ENCODE results near the gene RASA1.
"Not testable (repeated sequence)": the region's sequence is repeated elsewhere in the genome, so short reads cannot be mapped to it uniquely, and the experiment has no call there.

Gene RASA1

DNA sequence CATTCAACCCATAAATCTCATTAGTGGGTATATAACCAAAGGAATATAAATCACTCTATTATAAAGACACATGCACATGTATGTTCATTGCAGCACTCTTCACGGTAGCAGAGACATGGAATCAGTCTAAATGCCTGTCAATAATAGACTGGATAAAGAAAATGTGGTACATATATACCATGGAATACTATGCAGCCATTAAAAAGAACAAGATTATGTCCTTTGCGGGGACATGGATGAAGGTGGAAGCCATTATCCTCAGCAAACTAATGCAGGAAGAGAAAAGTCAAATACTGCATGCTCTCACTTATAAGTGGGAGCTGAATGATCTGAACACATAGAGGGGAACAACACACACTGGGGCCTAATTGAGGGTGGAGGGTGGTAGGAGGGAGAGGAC lies 38.4 kb downstream of the RASA1 start:
- H3K4me1 ChIP-seq (ENCODE audit: control insufficient read depth, insufficient read depth, low read depth, low read length); DNase-seq; H3K9me3 ChIP-seq (ENCODE audit: control insufficient read depth, low read length); H4K91ac ChIP-seq (ENCODE audit: low read length); H3K9ac ChIP-seq (ENCODE audit: low read length); H2AK5ac ChIP-seq (ENCODE audit: low read length, severe bottlenecking); H2BK15ac ChIP-seq (ENCODE audit: low read depth, poor library complexity, severe bottlenecking); H3K27me3 ChIP-seq (ENCODE audit: control insufficient read depth in 1 of 2, insufficient read depth in 1 of 2, low read length in 2 of 2); H3K14ac ChIP-seq (ENCODE audit: low read length in 2 of 2); H2BK12ac ChIP-seq (ENCODE audit: low read length in 2 of 2); H2BK5ac ChIP-seq (ENCODE audit: low read depth, low read length, poor library complexity, severe bottlenecking); H3K23ac ChIP-seq (ENCODE audit: low read length in 2 of 2); H3K4me3 ChIP-seq (ENCODE audit: insufficient read depth in 1 of 2, low read depth in 1 of 2, low read length in 2 of 2); H2BK120ac ChIP-seq (ENCODE audit: low read depth, low read length); H2AFZ ChIP-seq (ENCODE audit: low read depth, low read length); H4K8ac ChIP-seq (ENCODE audit: low read length); H3K27ac ChIP-seq (ENCODE audit: low read length, poor library complexity, severe bottlenecking); H3K79me1 ChIP-seq (replicated peaks; ENCODE audit: low read length, poor library complexity, severe bottlenecking); H3K4ac ChIP-seq (ENCODE audit: low read depth in 1 of 2, low read length in 2 of 2); H3K18ac ChIP-seq (ENCODE audit: low read depth in 1 of 2, low read length in 2 of 2); H3K4me2 ChIP-seq (ENCODE audit: low read length, poor library complexity, severe bottlenecking): not testable (repeated sequence)
- no CpG with 5 or more reads among the region's 2 CpGs for WGBS
- H3K36me3 ChIP-seq (ENCODE audit: control insufficient read depth in 1 of 2, insufficient read depth in 2 of 2, low read depth in 1 of 2, low read length in 2 of 2) = peaks cover 12 to 39% of the 10 kb centered on the region in 2 experiments

DNA sequence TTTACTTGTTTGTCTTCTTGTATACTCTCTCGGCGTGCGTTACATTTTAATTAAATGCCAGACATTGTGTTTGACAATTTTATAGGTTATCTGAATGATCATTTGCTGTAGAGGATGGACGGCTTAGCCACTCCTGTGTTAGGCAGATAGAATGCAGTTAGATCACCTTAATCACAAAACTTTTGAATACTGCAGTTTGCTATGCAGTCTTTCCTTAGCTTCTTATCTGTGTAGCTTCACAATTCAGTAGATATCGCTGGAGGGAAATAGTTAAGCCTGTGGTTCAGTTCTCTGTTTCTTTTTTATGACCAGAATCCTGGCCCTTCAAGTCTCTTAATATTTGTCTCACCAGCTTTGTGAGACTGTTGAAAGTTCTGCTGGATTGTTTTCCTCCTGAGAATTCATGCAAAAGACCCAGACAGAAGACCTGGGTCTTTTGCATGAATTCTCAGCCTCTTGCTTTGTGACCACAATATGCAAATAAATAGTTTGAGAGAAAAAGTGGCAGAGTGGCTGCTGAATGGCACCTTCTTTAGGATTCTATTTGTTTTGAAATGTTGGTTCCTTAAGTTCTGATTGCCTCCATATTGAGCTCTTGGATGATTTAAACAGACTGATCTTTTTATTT lies 40.2 kb downstream of the RASA1 start:
- peaks cover 3% of the 10 kb centered on the region for H3K4me1 ChIP-seq (ENCODE audit: control insufficient read depth, insufficient read depth, low read depth, low read length)
- H3K23ac ChIP-seq (ENCODE audit: low read length in 2 of 2) = no peak overlapping the region
- peaks cover 12 to 39% of the 10 kb centered on the region in 2 experiments for H3K36me3 ChIP-seq (ENCODE audit: control insufficient read depth in 1 of 2, insufficient read depth in 2 of 2, low read depth in 1 of 2, low read length in 2 of 2)
- no peak overlapping the region for H3K27ac ChIP-seq (ENCODE audit: low read length, poor library complexity, severe bottlenecking)
- H3K4me2 ChIP-seq (ENCODE audit: low read length, poor library complexity, severe bottlenecking) = no peak overlapping the region
- H3K9me3 ChIP-seq (ENCODE audit: control insufficient read depth, low read length) = no peaks in the 10 kb centered on the region
- 100% methylated on average over 3 of the region's 5 CpGs for WGBS
- H2BK15ac ChIP-seq (ENCODE audit: low read depth, poor library complexity, severe bottlenecking) = no peak overlapping the region
- no peak overlapping the region for H3K9ac ChIP-seq (ENCODE audit: low read length)
- DNase-seq = no peak
- no peak overlapping the region for H2AFZ ChIP-seq (ENCODE audit: low read depth, low read length)
- H3K4me3 ChIP-seq (ENCODE audit: insufficient read depth in 1 of 2, low read depth in 1 of 2, low read length in 2 of 2) = no peak overlapping the region
- no peak overlapping the region for H4K91ac ChIP-seq (ENCODE audit: low read length)
- no peak overlapping the region for H2BK5ac ChIP-seq (ENCODE audit: low read depth, low read length, poor library complexity, severe bottlenecking)
- H3K27me3 ChIP-seq (ENCODE audit: control insufficient read depth in 1 of 2, insufficient read depth in 1 of 2, low read length in 2 of 2) = no peaks in the 10 kb centered on the region
- H2BK120ac ChIP-seq (ENCODE audit: low read depth, low read length) = no peak overlapping the region
- no peak overlapping the region for H2BK12ac ChIP-seq (ENCODE audit: low read length in 2 of 2)
- no peak overlapping the region for H3K4ac ChIP-seq (ENCODE audit: low read depth in 1 of 2, low read length in 2 of 2)
- H2AK5ac ChIP-seq (ENCODE audit: low read length, severe bottlenecking) = no peak overlapping the region
- no peak overlapping the region for H4K8ac ChIP-seq (ENCODE audit: low read length)
- H3K14ac ChIP-seq (ENCODE audit: low read length in 2 of 2) = no peak overlapping the region
- peaks cover 11% of the 10 kb centered on the region for H3K79me1 ChIP-seq (replicated peaks; ENCODE audit: low read length, poor library complexity, severe bottlenecking)
- no peak overlapping the region for H3K18ac ChIP-seq (ENCODE audit: low read depth in 1 of 2, low read length in 2 of 2)

- H3K14ac ChIP-seq (ENCODE audit: low read length in 2 of 2) = no peak overlapping the region
- H3K4me2 ChIP-seq (ENCODE audit: low read length, poor library complexity, severe bottlenecking) = no peak overlapping the region
- peaks cover 3 to 13% of the 10 kb centered on the region in 2 experiments for H3K36me3 ChIP-seq (ENCODE audit: control insufficient read depth in 1 of 2, insufficient read depth in 2 of 2, low read depth in 1 of 2, low read length in 2 of 2)
- H2BK120ac ChIP-seq (ENCODE audit: low read depth, low read length) = no peak overlapping the region
- WGBS = 86% methylated on average over 5 of the region's 5 CpGs
- H3K4me1 ChIP-seq (ENCODE audit: control insufficient read depth, insufficient read depth, low read depth, low read length) = peaks cover 3% of the 10 kb centered on the region
- peaks cover 6% of the 10 kb centered on the region for H3K79me1 ChIP-seq (replicated peaks; ENCODE audit: low read length, poor library complexity, severe bottlenecking)
- H2BK12ac ChIP-seq (ENCODE audit: low read length in 2 of 2) = peak overlapping the region in 1 of 2 experiments; percentile 23
- H2BK5ac ChIP-seq (ENCODE audit: low read depth, low read length, poor library complexity, severe bottlenecking) = no peak overlapping the region
- H3K9ac ChIP-seq (ENCODE audit: low read length) = no peak overlapping the region
- no peak overlapping the region for H2BK15ac ChIP-seq (ENCODE audit: low read depth, poor library complexity, severe bottlenecking)
- no peak overlapping the region for H4K91ac ChIP-seq (ENCODE audit: low read length)
- no peak overlapping the region for H3K27ac ChIP-seq (ENCODE audit: low read length, poor library complexity, severe bottlenecking)
- H4K8ac ChIP-seq (ENCODE audit: low read length) = no peak overlapping the region
- no peak overlapping the region for H3K23ac ChIP-seq (ENCODE audit: low read length in 2 of 2)
- peak overlapping the region in 1 of 2 experiments; percentile 54 for H3K18ac ChIP-seq (ENCODE audit: low read depth in 1 of 2, low read length in 2 of 2)
- no peak overlapping the region for H3K4ac ChIP-seq (ENCODE audit: low read depth in 1 of 2, low read length in 2 of 2)
- no peaks in the 10 kb centered on the region for H3K9me3 ChIP-seq (ENCODE audit: control insufficient read depth, low read length)
- H3K27me3 ChIP-seq (ENCODE audit: control insufficient read depth in 1 of 2, insufficient read depth in 1 of 2, low read length in 2 of 2) = no peaks in the 10 kb centered on the region
- no peak overlapping the region for H2AK5ac ChIP-seq (ENCODE audit: low read length, severe bottlenecking)
- DNase-seq = no peak
- no peak overlapping the region for H2AFZ ChIP-seq (ENCODE audit: low read depth, low read length)
- H3K4me3 ChIP-seq (ENCODE audit: insufficient read depth in 1 of 2, low read depth in 1 of 2, low read length in 2 of 2) = no peak overlapping the region
These were observed 44.0 kb downstream of the RASA1 start for GRCh38 chr5:87311405-87312279.

- no peak overlapping the region for H3K27ac ChIP-seq (ENCODE audit: low read length, poor library complexity, severe bottlenecking)
These were observed 45.5 kb downstream of the RASA1 start for GRCh38 chr5:87313216-87313615.

More at GRCh38 chr5:87313216-87313615, 45.5 kb downstream of the RASA1 start:
- H2AFZ ChIP-seq (ENCODE audit: low read depth, low read length) = no peak overlapping the region
- no peak overlapping the region for H4K8ac ChIP-seq (ENCODE audit: low read length)
- H3K4ac ChIP-seq (ENCODE audit: low read depth in 1 of 2, low read length in 2 of 2) = no peak overlapping the region
- no peak overlapping the region for H3K23ac ChIP-seq (ENCODE audit: low read length in 2 of 2)
- H3K79me1 ChIP-seq (replicated peaks; ENCODE audit: low read length, poor library complexity, severe bottlenecking) = peaks cover 3% of the 10 kb centered on the region
- H3K4me3 ChIP-seq (ENCODE audit: insufficient read depth in 1 of 2, low read depth in 1 of 2, low read length in 2 of 2) = no peak overlapping the region
- H3K18ac ChIP-seq (ENCODE audit: low read depth in 1 of 2, low read length in 2 of 2) = no peak overlapping the region
- DNase-seq = no peak
- H3K14ac ChIP-seq (ENCODE audit: low read length in 2 of 2) = no peak overlapping the region
- no peaks in the 10 kb centered on the region for H3K27me3 ChIP-seq (ENCODE audit: control insufficient read depth in 1 of 2, insufficient read depth in 1 of 2, low read length in 2 of 2)
- H3K4me1 ChIP-seq (ENCODE audit: control insufficient read depth, insufficient read depth, low read depth, low read length) = peaks cover 3% of the 10 kb centered on the region
- no peaks in the 10 kb centered on the region for H3K9me3 ChIP-seq (ENCODE audit: control insufficient read depth, low read length)
- H3K4me2 ChIP-seq (ENCODE audit: low read length, poor library complexity, severe bottlenecking) = no peak overlapping the region
- H4K91ac ChIP-seq (ENCODE audit: low read length) = no peak overlapping the region
- H2AK5ac ChIP-seq (ENCODE audit: low read length, severe bottlenecking) = no peak overlapping the region
- H2BK15ac ChIP-seq (ENCODE audit: low read depth, poor library complexity, severe bottlenecking) = no peak overlapping the region
- WGBS = 98% methylated on average over 3 of the region's 3 CpGs
- H3K36me3 ChIP-seq (ENCODE audit: control insufficient read depth in 1 of 2, insufficient read depth in 2 of 2, low read depth in 1 of 2, low read length in 2 of 2) = peaks cover 0 to 7% of the 10 kb centered on the region in 2 experiments
- no peak overlapping the region for H2BK12ac ChIP-seq (ENCODE audit: low read length in 2 of 2)
- no peak overlapping the region for H3K9ac ChIP-seq (ENCODE audit: low read length)
- no peak overlapping the region for H2BK120ac ChIP-seq (ENCODE audit: low read depth, low read length)
- no peak overlapping the region for H2BK5ac ChIP-seq (ENCODE audit: low read depth, low read length, poor library complexity, severe bottlenecking)

Measured in mesenchymal stem cell (in vitro differentiated cells and primary cell).